A549 (cell line): Measurements from ENCODE around the gene ABCB8. TPM values are rescaled to one million over a fixed set of nuclear protein-coding genes. Genes with fewer than 3 reads are reported as not detected.

Experiments
- ATAC-seq, 2 experiments: fragments of 200-7000 bp in 1 of 2; fragments of >200 bp in 1 of 2; cut with Nextera tagmentation in 1 of 2; cut with Tn5 transposase in 1 of 2; 3 replicates each; pipeline versions ENCODE4 v1.8.0 to v1.9.1; 2018 to 2020; ENCODE audit warnings: mild to moderate bottlenecking in 1 of 2, moderate library complexity in 1 of 2
- CTCF ChIA-PET: fragments of 300-600 bp; sonication (Branson Sonifier 250); formaldehyde crosslinking; extraction: SDS; loops from one replicate; lab custom pipeline; 2021; ENCODE audit warnings: antibody characterized with exemption, inconsistent platforms; lab: Yijun Ruan, JAX
- POLR2A ChIA-PET: fragments of 350-600 bp; formaldehyde crosslinking; extraction: SDS; loops from one replicate; lab custom pipeline; 2021; ENCODE audit warnings: antibody characterized with exemption, inconsistent platforms; lab: Yijun Ruan, JAX
- DNase-seq, 2 experiments: peaks; one replicate each; pipeline versions ENCODE4 v3.0.0 to v3.0.0-alpha.2; 2011 to 2016; ENCODE audit warnings: low read depth in 1 of 2, low spot score in 1 of 2
- FAIRE-seq: peaks from 2 replicates; lab custom pipeline; 2011; peaks lifted over from hg19 to GRCh38; lab: Jason Lieb, UNC
- H3K27ac ChIP-seq, 2 experiments: fragments of >200 bp; sonication (Bioruptor Twin); formaldehyde crosslinking; 3 replicates each; pipeline ENCODE4 v1.5.1; 2016 to 2017
- H3K4me1 ChIP-seq: fragments of >200 bp; sonication (Bioruptor Twin); formaldehyde crosslinking; 3 replicates; pipeline ENCODE4 v1.6.1; 2016
- H3K4me2 ChIP-seq: fragments of >200 bp; sonication (Bioruptor Twin); formaldehyde crosslinking; 3 replicates; pipeline ENCODE4 v1.6.1; 2016
- H3K4me3 ChIP-seq: fragments of >200 bp; sonication (Bioruptor Twin); formaldehyde crosslinking; 3 replicates; pipeline ENCODE4 v1.5.1; 2016
- H3K9me3 ChIP-seq: fragments of >200 bp; sonication (Bioruptor Twin); formaldehyde crosslinking; 3 replicates; pipeline ENCODE4 v1.6.1; 2016
- CBX2 ChIP-seq: fragments of 200-600 bp; sonication (generic); IDR thresholded peaks from 2 replicates; pipeline ENCODE4 v1.6.1; 2016; ENCODE audit warnings: low read depth, mild to moderate bottlenecking, borderline replicate concordance
- CHD2 ChIP-seq: fragments of 150-350 bp; IDR thresholded peaks from 2 replicates; pipeline ENCODE4 v1.6.1; 2014; ENCODE audit warnings: low read length; ENCODE audit not compliant: partially characterized antibody
- FOSL2 ChIP-seq, 2 experiments: fragments of 450-650 bp in 1 of 2; fragments of >200 bp in 1 of 2; sonication (Bioruptor Twin) in 1 of 2; formaldehyde crosslinking; IDR thresholded peaks; 2 replicates each; pipeline versions ENCODE4 v1.5.0 to v1.6.1; 2016 to 2020; ENCODE audit warnings: mild to moderate bottlenecking in 1 of 2, moderate library complexity in 1 of 2
- HEYL ChIP-seq: fragments of 250-450 bp; sonication (Bioruptor Pico); IDR thresholded peaks from 2 replicates; pipeline ENCODE4 v1.8.0; 2021; ENCODE audit warnings: mild to moderate bottlenecking, moderate library complexity
- HMGXB4 ChIP-seq: fragments of 250-450 bp; sonication (Bioruptor Pico); IDR thresholded peaks from 2 replicates; pipeline ENCODE4 v1.5.0; 2021; ENCODE audit warnings: mild to moderate bottlenecking, moderate library complexity, borderline replicate concordance
- HOXA7 ChIP-seq: fragments of 250-450 bp; sonication (Bioruptor Pico); IDR thresholded peaks from 2 replicates; pipeline ENCODE4 v1.5.0; 2020; ENCODE audit warnings: mild to moderate bottlenecking, moderate library complexity
- JUNB ChIP-seq: fragments of >200 bp; sonication (Bioruptor Twin); formaldehyde crosslinking; IDR thresholded peaks from 2 replicates; pipeline ENCODE4 v1.6.1; 2016
- KDM1A ChIP-seq: fragments of 200-600 bp; sonication (generic); IDR thresholded peaks from 2 replicates; pipeline ENCODE4 v1.6.1; 2016; ENCODE audit warnings: low read depth, mild to moderate bottlenecking
- MAZ ChIP-seq: fragments of 150-350 bp; IDR thresholded peaks from 2 replicates; pipeline ENCODE4 v1.6.1; 2014; ENCODE audit warnings: antibody characterized with exemption, low read depth, low read length, borderline replicate concordance
- MYC ChIP-seq: IDR thresholded peaks from 2 replicates; pipeline ENCODE4 v1.6.1; 2012; ENCODE audit warnings: mild to moderate bottlenecking, inconsistent platforms, low read length, improper control_type of control experiment, borderline replicate concordance
- NFE2L2 ChIP-seq: fragments of 150-350 bp; conservative IDR thresholded peaks from 2 replicates; pipeline ENCODE4 v1.6.1; 2014; ENCODE audit warnings: low read length
- PBX3 ChIP-seq: IDR thresholded peaks from 2 replicates; pipeline ENCODE4 v1.6.1; 2012
- RAD21 ChIP-seq, 2 experiments: fragments of >200 bp in 1 of 2; sonication (Bioruptor Twin) in 1 of 2; formaldehyde crosslinking in 1 of 2; IDR thresholded peaks in 1 of 2; conservative IDR thresholded peaks in 1 of 2; 2 replicates in 1 of 2; 3 replicates in 1 of 2; pipeline ENCODE4 v1.6.1; 2012 to 2018; ENCODE audit warnings: inconsistent platforms in 1 of 2
- RFX5 ChIP-seq: fragments of 450-650 bp; IDR thresholded peaks from 2 replicates; pipeline ENCODE4 v1.7.1; 2014; ENCODE audit warnings: antibody characterized with exemption, mild to moderate bottlenecking, moderate library complexity
- SMC3 ChIP-seq: fragments of >200 bp; sonication (Bioruptor Twin); formaldehyde crosslinking; IDR thresholded peaks from 3 replicates; pipeline ENCODE4 v1.6.1; 2018; ENCODE audit warnings: inconsistent platforms
- SREBF2 ChIP-seq: fragments of 450-650 bp; IDR thresholded peaks from 2 replicates; pipeline ENCODE4 v1.6.1; 2014; ENCODE audit warnings: mild to moderate bottlenecking, moderate library complexity
- ZC3H11A ChIP-seq: fragments of 450-650 bp; IDR thresholded peaks from 2 replicates; pipeline ENCODE4 v1.6.1; 2014; ENCODE audit warnings: antibody characterized with exemption, mild to moderate bottlenecking
- ZNF302 ChIP-seq: fragments of 250-450 bp; sonication (Bioruptor Pico); IDR thresholded peaks from 2 replicates; pipeline ENCODE4 v1.9.0; 2021; ENCODE audit warnings: inconsistent platforms, mild to moderate bottlenecking, moderate library complexity
- WGBS: methylation state at CpG from one replicate; pipeline ENCODE4 v1.1.6; 2017; ENCODE audit errors: missing lambda C conversion rate; 5-methylcytosine and 5-hydroxymethylcytosine counted together
- polyA plus RNA-seq, 4 experiments: library from polyadenylated mRNA; depleted of rRNA in 3 of 4; stranded (reverse); fragments of >200 nt; fragmentation: RNase III in 1 of 4; extraction: RNeasy Plus Mini Kit Qiagen cat#74134 plus additional on column Dnase treatment in 1 of 4; gene quantifications; 2 replicates in 3 of 4; 3 replicates in 1 of 4; pipeline ENCODE4 v1.2.3, GENCODE V29; 2011 to 2017
- TF ChIP-seq, protein P1 (sequence below): fragments of 150-350 bp; IDR thresholded peaks from 2 replicates; pipeline ENCODE4 v1.6.1; 2014; ENCODE audit warnings: low read depth, mild to moderate bottlenecking, low read length
- TF ChIP-seq, protein P2 (sequence below): fragments of 250-450 bp; sonication (Bioruptor Pico); IDR thresholded peaks from 2 replicates; pipeline ENCODE4 v1.5.0; 2020; ENCODE audit warnings: low read depth, mild to moderate bottlenecking, moderate library complexity

Gene ABCB8
- polyA plus RNA-seq, 2 of the 4 experiments (the other 2 are of a cell fraction): 19.6 to 41.1 TPM

- H3K4me2 ChIP-seq: peak overlapping the region; percentile 18; the same call in 2 of the 3 replicates
- peaks cover 23% of the 10 kb centered on the region; the same call in 1 of the 3 replicates for H3K4me1 ChIP-seq
- TF ChIP-seq HMGXB4 (CRISPR knock-in tag) (no peak), MAZ (no peak), HOXA7 (CRISPR knock-in tag) (no peak), ZC3H11A (no peak)
- TF ChIP-seq, protein P1, sequence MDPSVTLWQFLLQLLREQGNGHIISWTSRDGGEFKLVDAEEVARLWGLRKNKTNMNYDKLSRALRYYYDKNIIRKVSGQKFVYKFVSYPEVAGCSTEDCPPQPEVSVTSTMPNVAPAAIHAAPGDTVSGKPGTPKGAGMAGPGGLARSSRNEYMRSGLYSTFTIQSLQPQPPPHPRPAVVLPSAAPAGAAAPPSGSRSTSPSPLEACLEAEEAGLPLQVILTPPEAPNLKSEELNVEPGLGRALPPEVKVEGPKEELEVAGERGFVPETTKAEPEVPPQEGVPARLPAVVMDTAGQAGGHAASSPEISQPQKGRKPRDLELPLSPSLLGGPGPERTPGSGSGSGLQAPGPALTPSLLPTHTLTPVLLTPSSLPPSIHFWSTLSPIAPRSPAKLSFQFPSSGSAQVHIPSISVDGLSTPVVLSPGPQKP: no peak
- CTCF ChIA-PET: interaction anchor here (0.7 to 11.2 kb wide), 12 partner anchors 10 to 114 kb away, joined by 3 to 110 read pairs (median 6); partner anchors contain the start of genes ABCB8 and ATG9B
- POLR2A ChIA-PET: no interaction called here
- no peak for FAIRE-seq
- no peak for ATAC-seq
- peak overlapping the region in 1 of 2 experiments; percentile 15; a peak in 3 of 6 replicates for H3K27ac ChIP-seq
- H3K4me3 ChIP-seq: no peak overlapping the region
- WGBS: no CpG with 5 or more reads among the region's 7 CpGs
- H3K9me3 ChIP-seq: no peaks in the 10 kb centered on the region
- DNase-seq: no peak
Measured at GRCh38 chr7:151010037-151010306, 18.3 kb upstream of the ABCB8 start.

DNA sequence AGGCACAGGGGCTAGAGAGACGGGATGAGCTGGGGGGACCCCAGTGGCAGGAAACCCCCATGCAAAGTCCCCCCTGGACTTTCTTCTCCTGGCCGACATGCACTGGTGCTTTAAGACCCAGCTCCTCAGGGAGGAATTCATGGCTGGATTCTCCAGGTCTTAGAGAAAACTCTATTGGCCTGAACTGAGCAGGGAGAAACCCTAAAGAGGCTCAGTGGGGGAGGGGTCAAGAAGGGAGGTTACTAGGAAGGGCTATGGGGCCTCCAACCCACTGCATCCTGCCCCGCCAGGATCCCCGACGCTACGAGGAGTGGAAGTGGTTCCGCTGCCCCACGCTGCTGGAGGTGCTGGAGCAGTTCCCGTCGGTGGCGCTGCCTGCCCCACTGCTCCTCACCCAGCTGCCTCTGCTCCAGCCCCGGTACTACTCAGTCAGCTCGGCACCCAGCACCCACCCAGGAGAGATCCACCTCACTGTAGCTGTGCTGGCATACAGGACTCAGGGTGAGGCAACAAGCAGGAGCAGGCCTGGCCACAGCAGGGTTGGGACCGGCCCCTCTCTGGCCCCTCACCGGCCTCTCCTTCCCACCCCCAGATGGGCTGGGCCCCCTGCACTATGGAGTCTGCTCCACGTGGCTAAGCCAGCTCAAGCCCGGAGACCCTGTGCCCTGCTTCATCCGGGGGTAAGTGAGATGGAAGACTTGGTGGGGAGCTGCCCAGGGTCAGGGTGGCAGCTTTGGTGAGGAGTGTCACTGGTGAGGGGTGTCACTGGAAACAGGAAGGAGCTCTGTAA, 17.7 kb upstream of the ABCB8 start:
- DNase-seq (no peak), ATAC-seq (peak; percentile 12 to 15; a peak in 2 of 6 replicates), FAIRE-seq (no peak)
- Histone ChIP-seq H3K4me1 (peaks cover 23% of the 10 kb centered on the region; the same call in 1 of the 3 replicates), H3K4me3 (no peak overlapping the region), H3K4me2 (peak overlapping the region; percentile 18; the same call in 2 of the 3 replicates), H3K27ac (peak overlapping the region in 1 of 2 experiments; percentile 15; a peak in 3 of 6 replicates), H3K9me3 (no peaks in the 10 kb centered on the region)
- ChIA-PET CTCF (interaction anchor here (0.7 to 11.2 kb wide), 15 partner anchors 10 to 113 kb away, joined by 3 to 110 read pairs (median 5); partner anchors contain the start of genes ABCB8 and ATG9B), POLR2A (no interaction called here)
- TF ChIP-seq HEYL (no peak), PBX3 (no peak), CBX2 (no peak), SMC3 (no peak), ZNF302 (CRISPR knock-in tag) (no peak), JUNB (no peak), NFE2L2 (no peak), CHD2 (no peak), MAZ (no peak), RAD21 (conservative IDR thresholded peaks at IDR 0.05 in 1 of 2, IDR thresholded peaks at IDR 0.05 in 1 of 2) (no peak), KDM1A (no peak), FOSL2 (IDR thresholded peaks at IDR 0.05) (no peak), FOSL2 (CRISPR knock-in tag; IDR thresholded peaks at IDR 0.05) (no peak), ZC3H11A (no peak), RFX5 (no peak), MYC (no peak), SREBF2 (no peak)
- TF ChIP-seq, protein P2, sequence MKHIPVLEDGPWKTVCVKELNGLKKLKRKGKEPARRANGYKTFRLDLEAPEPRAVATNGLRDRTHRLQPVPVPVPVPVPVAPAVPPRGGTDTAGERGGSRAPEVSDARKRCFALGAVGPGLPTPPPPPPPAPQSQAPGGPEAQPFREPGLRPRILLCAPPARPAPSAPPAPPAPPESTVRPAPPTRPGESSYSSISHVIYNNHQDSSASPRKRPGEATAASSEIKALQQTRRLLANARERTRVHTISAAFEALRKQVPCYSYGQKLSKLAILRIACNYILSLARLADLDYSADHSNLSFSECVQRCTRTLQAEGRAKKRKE (CRISPR knock-in tag): no peak
- WGBS: 62% methylated on average over 15 of the region's 18 CpGs
